GM15510 (cell line): ENCODE results near the gene CCDC121.

Source experiments
- POLR2A ChIP-seq: IDR thresholded peaks from 3 replicates; pipeline ENCODE4 v1.6.1; 2011; ENCODE audit warnings: borderline replicate concordance; ENCODE audit not compliant: insufficient read length; ENCODE audit errors: extremely low read depth

CCDC121 gene

GRCh38 chr2:27645197-27645596 is 16.4 kb upstream of the CCDC121 start:
- no peak for TF ChIP-seq POLR2A

GRCh38 chr2:27640722-27641245 is 12.0 kb upstream of the CCDC121 start:
- TF ChIP-seq POLR2A: no peak

- TF ChIP-seq POLR2A: no peak
These were observed 9.9 kb upstream of the CCDC121 start for GRCh38 chr2:27638709-27639108.

- TF ChIP-seq POLR2A: no peak
These were observed 9.3 kb upstream of the CCDC121 start for GRCh38 chr2:27638037-27638637.

- no peak for TF ChIP-seq POLR2A
These were observed 8.0 kb upstream of the CCDC121 start for GRCh38 chr2:27636766-27637165.

GRCh38 chr2:27634291-27634690 is 5.5 kb upstream of the CCDC121 start:
- no peak for TF ChIP-seq POLR2A

- no peak for TF ChIP-seq POLR2A
These were observed 647 bp downstream of the CCDC121 start for GRCh38 chr2:27627963-27628766.

GRCh38 chr2:27624943-27625342 is 3.9 kb downstream of the CCDC121 start:
- TF ChIP-seq POLR2A: no peak

GRCh38 chr2:27622921-27623384 is 5.9 kb downstream of the CCDC121 start:
- no peak for TF ChIP-seq POLR2A

GRCh38 chr2:27621524-27621923 is 7.3 kb downstream of the CCDC121 start:
- TF ChIP-seq POLR2A: no peak

GRCh38 chr2:27615316-27615715 is 13.5 kb downstream of the CCDC121 start:
- no peak for TF ChIP-seq POLR2A

- TF ChIP-seq POLR2A: no peak
These were observed 14.8 kb downstream of the CCDC121 start for GRCh38 chr2:27613985-27614384.

- no peak for TF ChIP-seq POLR2A
These were observed 22.2 kb downstream of the CCDC121 start for GRCh38 chr2:27606611-27607010.

- no peak for TF ChIP-seq POLR2A
These were observed 32.2 kb downstream of the CCDC121 start for GRCh38 chr2:27596627-27597026.

- no peak for TF ChIP-seq POLR2A
These were observed 35.6 kb downstream of the CCDC121 start for GRCh38 chr2:27593240-27593639.

- TF ChIP-seq POLR2A: no peak
These were observed 37.1 kb downstream of the CCDC121 start for GRCh38 chr2:27591745-27592144.
